Stimulated activated CD4-positive, alpha-beta T cell treated with anti-CD3 and anti-CD28 coated beads, TNF-alpha, amount 100 ng/mL, for 1 hour (primary cell): Measurements from ENCODE around the gene INHBB.

Experiments
- DNase-seq, 3 donors: peaks; one replicate each; pipeline ENCODE4 v3.0.0-alpha.2; 2020; ENCODE audit warnings: low read depth in 3 of 3, low spot score in 1 of 3

Gene INHBB

DNA sequence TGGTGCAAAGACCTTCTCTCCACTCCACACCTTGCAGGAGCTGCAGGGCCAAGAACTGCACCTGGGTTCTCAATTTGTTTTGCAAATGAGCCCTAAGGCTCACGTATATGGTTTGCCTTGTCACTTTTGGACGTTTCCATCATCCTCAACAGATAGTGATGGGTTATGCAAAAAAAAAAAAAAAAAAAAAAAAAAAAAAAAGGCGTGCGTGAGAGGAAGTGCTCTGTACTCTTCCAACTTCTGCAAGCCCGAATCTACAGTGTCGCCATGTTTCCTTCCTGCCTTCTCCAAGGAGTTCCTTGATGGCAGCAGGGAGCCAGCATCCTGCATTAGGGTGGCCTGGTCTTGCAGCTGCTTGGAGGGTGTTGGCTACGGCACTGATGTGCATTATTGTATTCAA is 4.0 kb upstream of the INHBB start:
- DNase-seq = no peak

DNA sequence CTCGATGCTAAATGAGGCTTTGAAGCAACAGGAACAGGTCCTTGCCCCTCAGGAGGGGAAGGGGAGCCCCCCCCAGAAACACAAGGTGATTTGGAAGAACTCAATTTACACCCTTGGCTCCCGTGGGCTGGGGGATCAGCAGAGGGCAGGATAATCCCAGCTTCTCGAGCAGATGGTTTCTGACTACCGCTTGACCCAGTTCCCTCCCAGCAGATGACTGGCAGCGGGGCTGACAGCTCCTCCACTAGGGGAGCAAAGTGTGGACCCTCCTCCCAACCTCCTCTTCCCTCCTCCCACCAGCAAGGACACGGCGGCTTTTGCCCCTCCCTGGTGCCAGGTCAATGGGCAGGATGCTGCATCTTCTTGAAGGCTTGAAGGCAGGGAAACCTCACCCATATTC is 3.5 kb upstream of the INHBB start:
- DNase-seq = no peak

DNA sequence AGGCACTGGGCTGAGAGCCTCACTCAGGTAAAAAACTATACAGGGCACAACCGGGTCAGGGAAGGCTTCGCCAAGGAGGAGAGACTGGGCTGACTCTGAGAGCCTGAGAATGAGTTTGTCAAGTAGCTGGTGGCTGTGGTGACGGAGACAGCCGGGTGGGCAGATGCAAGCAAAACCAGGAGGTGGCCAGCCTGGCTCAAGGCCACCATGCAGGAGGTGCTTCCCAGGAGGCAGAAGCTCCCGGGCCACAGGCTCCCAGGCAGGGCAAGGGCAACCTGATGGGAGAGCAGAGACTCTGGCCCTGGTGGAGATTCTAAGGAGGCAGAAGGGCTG is 2.9 kb upstream of the INHBB start:
- no peak for DNase-seq

DNA sequence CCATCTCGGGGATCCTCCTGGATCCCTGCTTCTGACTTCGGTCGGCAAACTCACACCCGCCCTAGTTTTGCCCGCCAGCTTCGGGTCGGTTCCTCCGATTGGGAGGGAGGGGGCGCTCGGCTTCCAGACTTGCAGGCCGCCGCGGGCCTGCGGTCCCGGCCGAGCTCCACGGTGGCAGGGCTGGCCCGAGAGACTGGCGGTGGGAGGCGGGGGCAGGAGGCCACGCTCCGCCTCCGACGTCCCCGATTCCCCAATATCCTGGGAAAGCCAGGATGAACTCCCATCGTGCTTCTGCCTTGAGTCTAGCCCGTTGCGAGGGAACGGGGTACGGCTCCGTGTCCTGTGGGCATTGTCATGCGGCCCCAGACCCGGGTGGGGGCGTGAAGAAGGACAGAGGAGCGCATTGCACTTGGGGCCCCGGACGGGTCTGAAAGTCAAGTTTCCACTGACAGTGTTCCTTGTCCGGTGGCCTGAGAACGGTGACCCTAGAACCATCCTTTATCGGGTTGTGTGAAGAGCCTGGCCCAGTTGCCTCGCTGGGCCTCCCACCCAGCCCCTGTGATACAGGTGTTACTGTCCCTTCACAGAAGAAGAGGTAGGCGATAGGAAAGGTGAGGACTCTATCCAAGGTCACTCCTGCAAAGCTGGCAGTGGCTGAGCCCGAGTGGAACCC is 2.4 kb upstream of the INHBB start:
- peak in 2 of 3 donors; percentile 27 to 41 for DNase-seq

GRCh38 chr2:120344214-120344975 is 1.5 kb upstream of the INHBB start:
- no peak for DNase-seq

- DNase-seq = no peak
Measured at GRCh38 chr2:120344976-120345581, 857 bp upstream of the INHBB start.

GRCh38 chr2:120345608-120346007 is 328 bp upstream of the INHBB start:
- no peak for DNase-seq

DNA sequence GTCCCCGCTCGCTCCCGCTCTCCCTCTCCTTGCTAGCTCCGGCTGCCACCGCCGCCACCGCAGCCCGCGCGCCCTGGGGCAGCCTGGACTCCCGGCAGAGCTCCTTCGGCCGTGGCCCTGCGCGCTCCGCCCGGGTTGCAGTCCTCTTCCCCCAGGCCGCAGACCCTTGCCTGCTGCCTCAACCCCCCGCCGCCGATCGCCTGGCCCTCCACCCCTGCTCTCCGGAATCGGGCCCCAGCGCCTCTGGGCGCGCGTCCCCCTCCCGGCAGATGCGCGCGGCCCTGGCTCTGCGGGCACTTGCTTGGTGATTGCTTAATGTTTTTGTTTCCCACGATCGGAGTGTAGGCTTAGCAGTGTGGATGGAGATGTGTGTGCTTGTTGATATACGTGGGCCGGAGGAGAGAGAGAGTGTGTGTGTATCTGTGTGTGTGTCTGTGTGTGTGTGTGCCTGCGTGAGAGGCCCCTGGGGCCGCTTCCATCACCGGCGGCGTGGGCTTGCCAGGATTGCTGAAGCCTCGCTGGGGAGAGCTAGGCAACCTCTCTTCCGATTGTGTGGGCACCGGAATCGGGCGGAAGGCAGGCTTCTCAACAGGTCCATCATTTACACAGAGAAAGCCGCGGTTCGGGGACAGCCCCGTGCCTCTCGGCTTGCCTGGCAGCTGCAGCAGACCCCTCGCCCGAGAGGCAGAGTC is 877 bp downstream of the INHBB start:
- DNase-seq = no peak

DNA sequence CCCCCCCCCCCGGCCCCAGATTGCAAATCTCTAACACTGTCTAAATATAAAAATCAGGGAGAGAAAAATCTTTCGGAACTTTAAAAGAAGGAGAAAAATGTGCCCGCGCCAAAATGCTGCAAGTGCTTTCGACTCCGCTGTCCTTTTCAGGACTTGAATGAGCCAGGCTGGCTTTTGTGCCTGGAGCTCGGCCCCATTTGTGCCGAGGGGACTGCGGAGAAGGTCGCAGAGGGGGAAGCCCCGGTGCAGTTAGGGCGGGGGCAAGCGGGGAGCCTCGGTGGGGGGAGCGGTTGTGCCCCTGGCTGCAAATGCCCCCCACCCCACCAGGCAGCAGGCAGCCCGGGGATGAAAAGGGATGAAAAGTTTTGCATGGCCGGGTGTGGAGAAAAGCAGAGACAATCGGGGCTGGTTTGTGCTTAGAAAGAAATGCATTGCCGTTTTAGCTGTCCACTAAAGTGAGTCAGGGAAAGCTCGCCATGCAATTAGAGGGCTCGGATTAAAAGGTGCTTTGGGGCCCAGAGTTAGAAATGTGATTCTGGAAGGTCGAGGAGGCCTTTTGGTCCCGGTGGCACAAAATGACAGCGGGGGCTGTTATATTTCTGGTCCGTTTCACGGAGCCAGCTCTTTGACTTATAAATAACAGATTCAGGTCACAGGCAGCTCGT is 1.6 kb downstream of the INHBB start:
- no peak for DNase-seq

DNA sequence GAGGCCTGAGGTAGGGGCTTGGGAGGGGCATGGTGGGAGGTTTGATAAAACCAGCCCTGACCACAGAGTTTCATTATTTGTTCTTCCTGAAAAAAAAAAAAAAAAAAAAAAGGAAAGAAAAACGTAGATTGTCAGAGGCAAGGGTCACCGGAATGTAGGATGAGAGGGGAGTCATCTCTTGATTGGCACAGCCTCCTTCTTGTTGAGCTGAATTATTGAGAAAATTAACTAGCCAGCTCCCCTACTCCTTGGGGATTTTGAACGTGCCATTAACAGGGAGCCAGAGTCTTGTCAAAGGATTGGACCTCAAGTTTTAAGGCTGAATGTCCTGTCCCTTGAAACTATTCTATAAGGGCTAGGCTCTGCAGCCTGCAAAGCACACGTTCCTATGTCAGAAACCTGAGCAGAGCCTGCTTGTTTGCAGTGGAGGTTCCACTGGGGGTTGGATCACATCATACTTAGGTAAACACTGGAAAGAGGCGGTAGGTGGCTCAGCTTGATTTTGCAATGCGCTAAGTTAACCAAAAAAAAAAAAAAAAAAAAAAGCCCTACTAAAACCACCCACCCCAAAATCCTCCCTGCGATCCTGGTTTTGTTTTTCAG is 2.3 kb downstream of the INHBB start:
- no peak for DNase-seq

- DNase-seq = no peak
Measured at GRCh38 chr2:120348737-120349439, 3.0 kb downstream of the INHBB start.

DNA sequence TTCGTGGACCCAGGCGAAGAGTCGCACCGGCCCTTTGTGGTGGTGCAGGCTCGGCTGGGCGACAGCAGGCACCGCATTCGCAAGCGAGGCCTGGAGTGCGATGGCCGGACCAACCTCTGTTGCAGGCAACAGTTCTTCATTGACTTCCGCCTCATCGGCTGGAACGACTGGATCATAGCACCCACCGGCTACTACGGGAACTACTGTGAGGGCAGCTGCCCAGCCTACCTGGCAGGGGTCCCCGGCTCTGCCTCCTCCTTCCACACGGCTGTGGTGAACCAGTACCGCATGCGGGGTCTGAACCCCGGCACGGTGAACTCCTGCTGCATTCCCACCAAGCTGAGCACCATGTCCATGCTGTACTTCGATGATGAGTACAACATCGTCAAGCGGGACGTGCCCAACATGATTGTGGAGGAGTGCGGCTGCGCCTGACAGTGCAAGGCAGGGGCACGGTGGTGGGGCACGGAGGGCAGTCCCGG is 3.5 kb downstream of the INHBB start:
- no peak for DNase-seq

GRCh38 chr2:120350080-120350479 is 4.1 kb downstream of the INHBB start:
- no peak for DNase-seq

DNA sequence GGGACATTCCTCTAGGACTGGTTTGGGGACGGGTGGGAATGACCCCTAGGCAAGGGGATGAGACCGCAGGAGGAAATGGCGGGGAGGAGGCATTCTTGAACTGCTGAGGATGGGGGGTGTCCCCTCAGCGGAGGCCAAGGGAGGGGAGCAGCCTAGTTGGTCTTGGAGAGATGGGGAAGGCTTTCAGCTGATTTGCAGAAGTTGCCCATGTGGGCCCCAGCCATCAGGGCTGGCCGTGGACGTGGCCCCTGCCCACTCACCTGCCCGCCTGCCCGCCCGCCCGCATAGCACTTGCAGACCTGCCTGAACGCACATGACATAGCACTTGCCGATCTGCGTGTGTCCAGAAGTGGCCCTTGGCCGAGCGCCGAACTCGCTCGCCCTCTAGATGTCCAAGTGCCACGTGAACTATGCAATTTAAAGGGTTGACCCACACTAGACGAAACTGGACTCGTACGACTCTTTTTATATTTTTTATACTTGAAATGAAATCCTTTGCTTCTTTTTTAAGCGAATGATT is 4.9 kb downstream of the INHBB start:
- DNase-seq = no peak

DNA sequence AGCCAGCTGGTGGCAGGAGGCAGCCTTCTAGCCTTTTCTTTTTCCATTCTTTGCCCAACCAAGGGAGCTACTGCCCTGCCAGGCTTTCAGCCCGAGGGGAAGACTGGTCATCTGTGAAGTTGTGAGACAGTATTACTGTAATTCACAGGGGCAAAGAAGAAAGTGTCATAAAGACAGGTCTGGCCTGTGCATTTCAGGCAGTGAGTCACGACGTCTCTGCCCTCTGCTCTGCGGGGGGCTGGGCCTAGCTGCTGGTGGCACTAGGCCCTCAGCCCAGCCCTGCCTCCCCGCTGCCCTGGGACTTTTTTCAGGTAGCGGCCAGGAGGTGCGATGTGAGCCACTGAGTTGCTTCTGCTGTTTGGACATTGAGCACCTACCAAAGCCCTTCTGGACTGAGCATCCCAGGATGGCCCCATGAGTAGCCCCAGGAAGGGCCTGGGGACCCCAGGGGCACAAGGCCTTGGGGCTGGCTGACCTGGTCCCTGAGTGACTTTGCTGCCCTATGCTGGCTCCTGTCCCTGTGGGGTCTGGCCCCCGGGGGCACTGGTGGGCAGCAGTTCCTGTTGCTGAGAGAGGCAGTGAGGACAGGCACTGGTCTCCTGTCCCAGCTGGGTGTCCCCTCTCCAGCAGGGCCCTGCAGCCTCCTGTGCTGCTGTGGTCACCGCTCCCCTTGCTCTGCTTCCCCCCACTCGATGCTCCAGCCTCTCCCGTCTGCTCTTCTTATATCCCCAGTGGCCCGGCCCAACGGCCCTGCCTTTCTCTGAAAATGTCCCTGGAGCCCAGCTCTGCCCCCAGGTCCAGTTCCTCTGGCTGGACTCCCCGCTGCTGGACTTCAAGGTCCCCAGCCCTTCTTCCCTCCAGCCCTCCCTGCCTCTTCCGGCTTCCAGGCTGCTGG is 7.0 kb downstream of the INHBB start:
- no peak for DNase-seq

DNA sequence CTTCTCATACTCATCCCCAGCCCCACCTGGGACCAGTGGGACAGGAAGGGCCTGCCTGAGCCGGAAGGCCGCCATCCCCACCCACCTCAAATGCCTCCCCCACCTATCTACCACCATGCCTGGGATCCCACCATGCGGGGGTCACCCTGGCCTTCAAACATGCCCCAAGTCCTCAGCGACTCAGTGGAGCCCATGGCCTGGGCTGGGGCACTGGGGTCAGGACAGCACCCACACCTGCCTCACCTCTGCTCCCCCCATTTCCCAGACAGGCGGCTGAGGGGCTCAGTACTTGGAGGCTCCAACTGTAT is 7.6 kb downstream of the INHBB start:
- DNase-seq = no peak

GRCh38 chr2:120353931-120354330 is 8.0 kb downstream of the INHBB start:
- no peak for DNase-seq

DNA sequence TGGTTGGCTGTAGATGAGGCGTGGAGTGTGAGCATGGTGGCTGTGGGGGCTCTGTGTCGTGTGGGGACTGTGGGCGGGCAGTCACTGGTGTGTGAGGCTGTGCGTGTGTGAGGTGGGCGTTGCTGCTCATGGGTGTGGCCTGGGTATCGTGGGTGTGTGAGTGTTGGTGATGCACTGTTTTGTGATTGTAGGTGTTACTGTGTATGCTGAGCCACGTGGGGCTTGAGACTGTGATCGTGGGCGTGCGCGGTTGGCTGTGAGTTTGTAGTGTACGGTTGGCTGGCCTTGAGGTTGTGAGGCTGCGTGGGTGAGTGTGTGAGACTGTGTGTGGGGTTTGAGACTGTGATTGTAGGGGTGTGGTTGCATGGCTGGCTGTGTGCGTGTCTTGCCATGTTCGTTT is 8.5 kb downstream of the INHBB start:
- no peak for DNase-seq
